ENCODE results near the gene PHOSPHO1.

DNA sequence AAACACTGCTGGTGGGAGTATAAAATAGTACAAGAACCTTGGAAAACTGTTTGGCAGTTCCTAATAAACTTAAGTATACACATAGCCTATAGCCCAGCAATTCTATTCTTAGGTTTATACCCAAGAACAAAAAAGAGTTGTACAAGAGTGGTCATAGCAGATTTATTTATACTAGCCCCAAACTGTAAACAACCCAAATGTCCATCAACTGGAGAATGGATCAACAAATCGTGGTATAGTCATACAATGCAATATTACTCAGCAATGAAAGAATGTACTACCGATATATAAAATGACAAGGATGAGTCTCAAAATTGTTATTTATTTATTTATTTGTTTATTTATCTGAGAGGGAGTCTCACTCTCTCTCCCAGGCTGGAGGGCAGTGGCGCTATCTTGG lies 43.3 kb downstream of the PHOSPHO1 start:
- TF ChIP-seq EZH2 (IDR thresholded peaks at IDR 0.05; ENCODE audit: low read length, missing control alignments) (no peak), CTCF (conservative IDR thresholded peaks at IDR 0.05 in 1 of 2, IDR thresholded peaks at IDR 0.05 in 1 of 2; ENCODE audit: low read depth in 1 of 2, low read length in 2 of 2) (no peak)

Data from fibroblast of lung (primary cell).